Placental epithelial cell (primary cell): ENCODE results near the gene SDE2. TPM values are rescaled to one million over a fixed set of nuclear protein-coding genes. Genes with fewer than 3 reads are reported as not detected.

ENCODE experiments used
- small RNA-seq: library from RNA; depleted of rRNA; stranded (forward); fragments of <200 nt; gene quantifications from one replicate; pipeline ENCODE3, GENCODE V24; 2012
- total RNA-seq: library from RNA; depleted of rRNA; stranded (reverse); fragments of >200 nt; gene quantifications from 2 replicates; pipeline ENCODE4 v1.2.3, GENCODE V29; 2012

The SDE2 gene
- total RNA-seq: 11.8 and 15.6 TPM in 2 replicates

DNA sequence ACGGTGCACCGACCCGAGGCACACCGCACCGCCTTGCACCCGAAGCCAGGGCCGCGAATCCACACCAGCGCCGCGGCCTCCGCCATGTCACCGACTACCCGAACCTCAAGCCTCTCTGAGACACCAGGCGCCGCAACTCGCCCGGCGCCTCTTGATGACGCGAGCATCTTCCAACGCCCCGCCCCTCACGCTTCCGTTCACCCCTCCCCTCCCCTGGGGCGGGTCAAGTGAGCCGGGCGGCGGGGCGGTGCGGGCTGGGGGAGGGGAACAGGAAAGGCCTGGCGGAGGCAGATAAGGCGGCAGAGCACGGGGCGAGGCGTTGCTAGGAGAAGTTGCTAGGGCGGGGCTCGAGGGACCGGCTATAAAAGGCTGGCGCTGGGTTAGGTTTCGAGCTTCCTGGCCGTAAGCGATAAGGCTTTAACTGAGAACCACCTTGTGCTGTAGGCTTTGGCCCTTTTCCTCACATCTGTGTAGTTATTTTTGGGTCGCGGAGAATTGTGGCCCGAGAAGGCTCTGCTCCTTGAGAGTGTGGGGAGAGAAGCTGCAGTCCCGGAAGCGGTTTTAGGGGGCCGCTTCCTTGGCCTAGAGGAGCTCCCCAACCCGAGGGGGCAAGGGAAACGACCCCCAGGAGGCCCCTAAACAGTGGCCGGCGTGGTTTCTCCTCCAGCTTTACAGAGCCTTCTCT lies at the start of gene SDE2:
SDE2 (minus strand) TSS at position 117 of the 685 bp plus-strand sequence; CDS start at position 86, 31 bp downstream.

DNA sequence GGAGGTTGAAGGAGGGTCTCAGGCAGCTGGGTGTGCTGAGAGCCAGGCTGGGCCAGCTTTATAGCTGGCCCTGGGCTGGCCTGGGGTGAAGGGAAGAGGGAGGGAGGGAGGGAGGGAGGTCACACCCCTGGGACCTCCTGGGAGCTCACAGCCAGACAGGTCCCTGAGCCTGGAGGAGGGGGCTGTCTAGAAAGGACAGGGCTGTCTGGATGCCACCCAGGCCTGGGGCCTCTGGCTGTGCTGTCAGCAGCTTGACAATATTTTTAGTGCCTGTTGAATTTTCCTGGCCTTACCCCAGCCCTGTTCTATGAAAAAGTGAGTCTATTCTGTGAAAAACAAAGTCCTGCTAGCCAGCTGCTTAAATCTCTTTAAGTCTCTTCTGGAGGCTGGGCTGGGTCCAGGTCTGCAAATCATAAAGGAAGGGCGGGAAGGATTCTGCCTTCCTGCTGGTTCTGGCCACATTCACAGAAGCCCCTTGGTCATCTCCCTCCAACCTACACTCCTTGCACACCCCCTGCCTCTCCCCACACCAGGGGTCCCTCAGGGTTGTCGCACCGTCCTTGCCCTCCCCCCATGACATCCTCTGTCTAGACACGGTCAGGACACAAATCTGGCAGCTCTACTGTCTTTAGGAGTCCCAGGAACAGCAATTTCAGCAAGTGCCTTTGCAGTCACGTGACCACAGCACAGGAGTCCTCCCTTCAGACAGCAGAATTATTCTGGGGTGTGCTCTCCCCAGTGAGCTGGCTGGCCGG lies 57.8 kb downstream of the SDE2 start, which contains the start of gene LEFTY2:
LEFTY2 (minus strand) TSS at position 34 of the 755 bp plus-strand sequence. CDS start 80 bp downstream, outside the sequence.

Small RNA genes lying within 50 kb of the gene (small RNA-seq; reads per million reads assigned to genes)
- not detected for gene AL117348.1
- not detected for gene NDUFA3P3

Other genes starting within 250 kb of the SDE2 start
- gene SRP9, start 221.5 kb downstream of the SDE2 start, total RNA-seq: 159 and 297 TPM in 2 replicates
- gene EPHX1, start 189.2 kb downstream of the SDE2 start, total RNA-seq: 4.3 and 5.1 TPM in 2 replicates
- 1.2 and 1.6 TPM in 2 replicates for gene TMEM63A, start 117.0 kb downstream of the SDE2 start, total RNA-seq
- 0.33 and 0.79 TPM in 2 replicates for gene LEFTY1, start 110.2 kb downstream of the SDE2 start, total RNA-seq
- 23.6 and 28.2 TPM in 2 replicates for gene PYCR2, start 75.1 kb downstream of the SDE2 start, total RNA-seq
- not detected in 2 replicates for gene LEFTY2, start 58.1 kb downstream of the SDE2 start, total RNA-seq
- 240 and 358 TPM in 2 replicates for gene H3-3A, start 63.4 kb upstream of the SDE2 start, total RNA-seq
- gene ACBD3, start 187.4 kb upstream of the SDE2 start, total RNA-seq: 52.2 and 78.0 TPM in 2 replicates
- gene MIXL1, start 224.3 kb upstream of the SDE2 start, total RNA-seq: not detected in 2 replicates